OCI-LY3 (cell line): ENCODE measurements around the gene SMIM36.
"Not testable (repeated sequence)": the region's sequence is repeated elsewhere in the genome, so short reads cannot be mapped to it uniquely, and the experiment has no call there.

Source experiments
- EZH2phosphoT487 ChIP-seq: fragments of 200-600 bp; shearing (Covaris generic); IDR thresholded peaks from 2 replicates; pipeline ENCODE4 v1.6.1; 2018; ENCODE audit warnings: antibody characterized with exemption, mixed run types, low read depth
- TF ChIP-seq, protein P1 (sequence below): fragments of 200-600, 300-600 bp; sonication (generic); IDR thresholded peaks from 2 replicates; pipeline ENCODE4 v1.5.1; 2014; ENCODE audit warnings: antibody characterized with exemption, low read length, low read depth

DNA sequence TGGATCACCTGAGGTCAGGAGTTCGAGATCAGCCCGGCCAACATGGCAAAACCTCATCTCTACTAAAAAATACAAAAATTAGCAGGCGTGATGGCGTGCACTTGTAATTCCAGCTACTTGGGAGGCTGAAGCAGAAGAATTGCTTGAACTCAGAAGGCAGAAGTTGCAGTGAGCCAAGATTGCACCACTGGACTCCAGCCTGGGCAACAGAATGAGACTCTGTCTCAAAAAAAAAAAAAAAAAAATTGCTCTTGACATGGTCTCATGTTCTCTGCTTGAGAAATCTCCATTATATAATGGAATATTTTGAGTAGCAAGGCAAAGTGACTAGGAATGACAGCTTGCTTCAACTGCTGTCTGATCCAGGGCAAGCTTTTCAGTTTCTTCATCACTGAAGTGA lies 65.2 kb downstream of the SMIM36 start:
- TF ChIP-seq, protein P1, sequence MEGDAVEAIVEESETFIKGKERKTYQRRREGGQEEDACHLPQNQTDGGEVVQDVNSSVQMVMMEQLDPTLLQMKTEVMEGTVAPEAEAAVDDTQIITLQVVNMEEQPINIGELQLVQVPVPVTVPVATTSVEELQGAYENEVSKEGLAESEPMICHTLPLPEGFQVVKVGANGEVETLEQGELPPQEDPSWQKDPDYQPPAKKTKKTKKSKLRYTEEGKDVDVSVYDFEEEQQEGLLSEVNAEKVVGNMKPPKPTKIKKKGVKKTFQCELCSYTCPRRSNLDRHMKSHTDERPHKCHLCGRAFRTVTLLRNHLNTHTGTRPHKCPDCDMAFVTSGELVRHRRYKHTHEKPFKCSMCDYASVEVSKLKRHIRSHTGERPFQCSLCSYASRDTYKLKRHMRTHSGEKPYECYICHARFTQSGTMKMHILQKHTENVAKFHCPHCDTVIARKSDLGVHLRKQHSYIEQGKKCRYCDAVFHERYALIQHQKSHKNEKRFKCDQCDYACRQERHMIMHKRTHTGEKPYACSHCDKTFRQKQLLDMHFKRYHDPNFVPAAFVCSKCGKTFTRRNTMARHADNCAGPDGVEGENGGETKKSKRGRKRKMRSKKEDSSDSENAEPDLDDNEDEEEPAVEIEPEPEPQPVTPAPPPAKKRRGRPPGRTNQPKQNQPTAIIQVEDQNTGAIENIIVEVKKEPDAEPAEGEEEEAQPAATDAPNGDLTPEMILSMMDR = not testable (repeated sequence)
- not testable (repeated sequence) for TF ChIP-seq EZH2phosphoT487
